B cell (primary cell): ENCODE data around the gene UBE2O.

Source experiments
- EZH2 ChIP-seq: IDR thresholded peaks from 2 replicates; pipeline ENCODE4 v1.6.1; 2012; ENCODE audit warnings: borderline replicate concordance, low read depth, mild to moderate bottlenecking, moderate library complexity, low read length; ENCODE audit not compliant: insufficient read depth, poor library complexity, severe bottlenecking
- TF ChIP-seq, protein P1 (sequence below): fragments of 200-600 bp; IDR thresholded peaks from one replicate; pipeline ENCODE4 v1.8.0; 2022; ENCODE audit warnings: antibody characterized with exemption, mild to moderate bottlenecking

DNA sequence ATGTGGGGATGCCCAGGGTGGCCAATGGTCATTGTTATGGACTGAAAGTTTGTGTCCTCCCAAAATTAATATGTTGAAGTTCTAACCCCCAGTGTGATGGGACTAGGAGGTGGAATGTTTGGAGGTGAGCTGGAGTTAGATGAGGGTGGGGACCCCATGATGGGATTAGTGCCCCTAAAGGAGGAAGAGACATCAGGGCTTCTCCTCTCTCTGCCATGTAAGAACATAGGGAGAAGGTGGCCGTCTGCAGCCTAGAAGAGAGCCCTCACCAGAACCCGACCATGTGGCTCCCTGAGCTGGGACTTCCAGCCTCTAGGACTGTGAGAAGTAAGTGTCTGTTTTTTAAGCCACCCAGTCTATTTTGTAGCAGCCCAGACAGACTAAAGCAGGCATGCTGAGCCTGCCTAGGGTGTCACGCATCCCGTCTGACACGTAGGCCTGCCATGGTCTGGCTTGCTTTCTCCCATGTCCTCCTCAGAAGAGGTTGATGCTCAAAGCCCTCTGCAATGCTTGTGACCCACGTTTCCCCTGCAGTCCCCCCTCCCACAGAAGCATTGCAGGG lies 95.3 kb downstream of the UBE2O start:
- TF ChIP-seq, protein P1, sequence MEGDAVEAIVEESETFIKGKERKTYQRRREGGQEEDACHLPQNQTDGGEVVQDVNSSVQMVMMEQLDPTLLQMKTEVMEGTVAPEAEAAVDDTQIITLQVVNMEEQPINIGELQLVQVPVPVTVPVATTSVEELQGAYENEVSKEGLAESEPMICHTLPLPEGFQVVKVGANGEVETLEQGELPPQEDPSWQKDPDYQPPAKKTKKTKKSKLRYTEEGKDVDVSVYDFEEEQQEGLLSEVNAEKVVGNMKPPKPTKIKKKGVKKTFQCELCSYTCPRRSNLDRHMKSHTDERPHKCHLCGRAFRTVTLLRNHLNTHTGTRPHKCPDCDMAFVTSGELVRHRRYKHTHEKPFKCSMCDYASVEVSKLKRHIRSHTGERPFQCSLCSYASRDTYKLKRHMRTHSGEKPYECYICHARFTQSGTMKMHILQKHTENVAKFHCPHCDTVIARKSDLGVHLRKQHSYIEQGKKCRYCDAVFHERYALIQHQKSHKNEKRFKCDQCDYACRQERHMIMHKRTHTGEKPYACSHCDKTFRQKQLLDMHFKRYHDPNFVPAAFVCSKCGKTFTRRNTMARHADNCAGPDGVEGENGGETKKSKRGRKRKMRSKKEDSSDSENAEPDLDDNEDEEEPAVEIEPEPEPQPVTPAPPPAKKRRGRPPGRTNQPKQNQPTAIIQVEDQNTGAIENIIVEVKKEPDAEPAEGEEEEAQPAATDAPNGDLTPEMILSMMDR, result no peak
- TF ChIP-seq EZH2, result no peak
